ENCODE results near the gene CYBC1.

Gene CYBC1

DNA sequence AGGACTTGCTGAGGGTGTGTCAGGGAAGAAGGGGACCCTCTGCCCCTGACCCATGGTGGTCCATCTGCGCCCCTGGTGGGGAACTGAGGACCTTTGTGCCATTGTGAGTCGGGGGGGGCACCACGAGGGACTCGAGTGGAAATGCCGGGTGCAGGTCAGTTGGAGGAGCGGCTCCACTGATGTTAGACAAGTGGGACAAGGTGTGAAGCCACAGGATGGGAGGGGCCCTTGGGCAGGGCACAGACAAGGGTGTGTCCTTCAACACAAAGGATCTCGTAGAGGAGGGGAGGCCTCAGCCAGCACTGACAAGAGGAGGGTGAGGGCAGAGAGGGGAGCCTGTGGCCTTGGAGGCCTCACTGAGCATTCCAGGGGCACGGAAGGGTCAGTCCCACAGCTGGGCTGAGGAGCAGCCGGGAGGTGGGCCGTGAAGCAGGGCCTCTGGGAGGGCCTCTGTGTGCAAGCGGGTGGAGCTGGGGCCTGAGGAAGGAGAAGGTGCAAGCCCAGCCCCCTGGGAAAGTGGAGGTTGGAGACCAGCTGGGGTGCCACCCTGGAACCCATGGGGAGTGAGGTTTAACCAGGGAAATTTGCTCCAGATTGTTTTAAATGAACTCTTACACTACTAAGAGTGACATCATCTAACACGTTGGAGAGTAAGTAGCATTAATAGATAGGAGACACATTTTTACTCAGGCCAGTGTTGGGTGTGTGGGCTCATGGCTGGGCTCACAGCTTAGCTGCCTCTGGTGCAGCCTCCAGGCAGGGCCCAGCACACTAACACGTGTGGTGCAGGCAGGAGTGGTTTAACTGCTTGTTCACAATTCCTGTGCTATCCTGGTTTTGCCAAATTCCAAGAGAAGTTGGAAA lies 35.9 kb upstream of the CYBC1 start:
- ATAC-seq (peak; percentile 31), DNase-seq (no peak)
- no peak overlapping the region for H3K4me3 Mint-ChIP-seq
- no peaks in the 10 kb centered on the region for H3K4me1 Mint-ChIP-seq
- no peaks in the 10 kb centered on the region for H3K27me3 Mint-ChIP-seq
- no peaks in the 10 kb centered on the region for H3K9me3 Mint-ChIP-seq
- peak overlapping the region in 1 of 2 donors; percentile 78 for H3K27ac Mint-ChIP-seq

DNA sequence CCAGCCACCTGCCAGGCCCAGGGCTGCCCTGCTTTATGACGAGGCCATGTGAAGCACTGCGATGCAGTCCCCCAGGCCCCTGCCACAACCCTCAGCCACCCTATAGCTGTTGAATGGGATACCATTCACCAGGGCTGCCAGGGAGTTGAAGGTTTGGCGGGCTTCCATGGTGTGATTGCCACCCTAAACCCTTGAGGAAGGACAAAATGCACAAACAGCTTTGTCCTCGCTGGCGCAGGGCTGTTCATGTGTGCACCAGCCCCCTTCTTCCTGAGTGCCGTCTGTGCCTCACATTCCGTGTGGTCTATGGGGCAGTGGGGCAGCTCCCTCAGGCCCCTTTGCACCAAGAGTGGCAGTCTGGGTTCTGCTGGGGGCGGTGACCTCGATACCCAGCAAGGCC lies 33.3 kb upstream of the CYBC1 start:
- Mint-ChIP-seq H3K9me3 (no peaks in the 10 kb centered on the region), H3K27me3 (no peaks in the 10 kb centered on the region), H3K27ac (no peak overlapping the region), H3K4me3 (no peak overlapping the region), H3K4me1 (peaks cover 8% of the 10 kb centered on the region)
- no peak for DNase-seq
- ATAC-seq, result no peak

DNA sequence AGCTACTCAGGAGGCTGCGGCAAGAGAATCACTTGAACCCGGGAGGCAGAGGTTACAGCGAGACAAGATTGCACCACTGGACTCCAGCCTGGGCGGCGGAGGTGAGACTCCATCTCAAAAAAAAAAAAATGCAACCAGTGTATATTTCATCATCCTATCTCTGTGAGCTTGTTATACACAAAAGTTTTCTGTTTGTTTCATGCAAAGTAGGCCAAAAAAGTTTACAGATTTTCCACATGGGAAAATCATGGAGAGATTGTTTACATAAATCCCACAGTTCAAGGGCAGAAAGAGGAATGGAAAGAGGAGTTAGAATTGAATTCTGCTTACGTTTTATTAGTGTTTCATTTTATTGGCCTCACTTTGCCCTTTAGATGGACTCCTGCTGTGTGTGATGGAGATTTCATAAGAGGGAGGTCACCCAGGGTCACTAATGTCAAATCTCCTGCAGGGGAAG lies 32.7 kb upstream of the CYBC1 start:
- DNase-seq (no peak), ATAC-seq (no peak)
- H3K4me3 Mint-ChIP-seq, result no peak overlapping the region
- no peaks in the 10 kb centered on the region for H3K9me3 Mint-ChIP-seq
- peaks cover 14% of the 10 kb centered on the region for H3K4me1 Mint-ChIP-seq
- no peaks in the 10 kb centered on the region for H3K27me3 Mint-ChIP-seq
- H3K27ac Mint-ChIP-seq, result no peak overlapping the region

DNA sequence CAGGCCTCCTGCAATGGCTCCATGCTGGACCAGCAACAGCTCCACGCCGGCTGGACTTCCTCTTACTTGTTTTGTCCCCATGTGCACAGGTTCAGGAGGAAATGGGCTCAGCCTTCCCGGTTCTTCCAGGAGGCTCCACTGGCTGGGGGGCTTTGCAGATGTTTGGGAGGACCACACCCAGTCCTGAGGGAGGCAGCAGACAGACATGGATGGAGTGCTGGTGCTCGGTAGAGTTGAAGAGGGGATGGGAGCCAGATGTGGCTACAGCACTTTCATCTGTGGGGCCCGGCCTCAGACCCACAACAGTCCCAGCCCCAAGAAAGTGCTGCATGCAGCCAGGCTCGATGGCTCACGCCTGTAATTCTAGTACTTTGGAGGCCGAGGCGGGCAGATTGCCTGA lies 29.8 kb upstream of the CYBC1 start:
- ATAC-seq (no peak), DNase-seq (no peak)
- Mint-ChIP-seq H3K9me3 (no peaks in the 10 kb centered on the region), H3K4me1 (peaks cover 21% of the 10 kb centered on the region), H3K4me3 (no peak overlapping the region), H3K27me3 (no peaks in the 10 kb centered on the region), H3K27ac (no peak overlapping the region)

DNA sequence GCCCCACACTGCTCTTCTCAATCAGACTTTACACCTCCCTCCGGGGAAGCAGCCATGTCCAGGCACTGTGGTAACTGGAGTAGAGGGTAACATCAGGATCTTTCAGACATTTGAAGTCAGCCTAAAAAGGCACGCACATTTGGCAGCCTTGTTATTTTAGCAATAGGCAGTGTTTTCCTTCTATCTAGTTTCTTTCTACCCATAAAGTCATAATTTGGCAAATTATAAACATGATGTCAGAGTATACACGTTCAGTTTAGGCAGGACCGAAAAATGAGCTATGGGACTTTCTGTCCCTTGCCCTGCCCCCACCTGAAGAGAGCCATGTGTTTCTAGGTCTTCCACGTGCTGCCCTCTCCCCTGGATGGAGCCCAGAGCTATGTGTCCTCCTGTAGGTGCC lies 29.1 kb upstream of the CYBC1 start:
- Mint-ChIP-seq H3K4me3 (no peak overlapping the region), H3K9me3 (no peaks in the 10 kb centered on the region), H3K4me1 (peaks cover 21% of the 10 kb centered on the region), H3K27ac (peak overlapping the region in 1 of 2 donors; percentile 63), H3K27me3 (no peaks in the 10 kb centered on the region)
- ATAC-seq, result no peak
- no peak for DNase-seq

DNA sequence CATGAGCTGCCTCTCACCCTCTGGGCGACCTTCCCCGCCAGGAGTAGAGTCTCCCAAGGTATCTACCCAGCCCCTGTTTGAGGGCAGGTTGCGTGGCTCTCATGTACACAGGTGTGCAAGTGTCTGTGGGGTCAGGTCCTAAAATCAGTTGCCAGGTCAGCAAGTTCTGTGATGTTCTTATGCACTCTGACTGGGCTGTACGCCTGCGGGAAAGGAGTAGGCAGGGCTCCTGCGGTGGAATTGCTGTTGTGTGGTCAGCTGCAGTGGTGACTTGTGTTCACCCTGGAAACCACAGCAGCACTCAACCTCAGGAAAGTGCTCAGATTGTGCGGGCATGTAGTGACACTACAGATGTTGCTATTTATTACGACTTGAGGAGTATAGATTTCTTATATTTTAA lies 27.4 kb upstream of the CYBC1 start:
- Mint-ChIP-seq H3K9me3 (no peaks in the 10 kb centered on the region), H3K4me1 (peaks cover 21% of the 10 kb centered on the region), H3K4me3 (no peak overlapping the region), H3K27me3 (no peaks in the 10 kb centered on the region), H3K27ac (peak overlapping the region in 1 of 2 donors; percentile 61)
- no peak for DNase-seq
- ATAC-seq, result no peak

DNA sequence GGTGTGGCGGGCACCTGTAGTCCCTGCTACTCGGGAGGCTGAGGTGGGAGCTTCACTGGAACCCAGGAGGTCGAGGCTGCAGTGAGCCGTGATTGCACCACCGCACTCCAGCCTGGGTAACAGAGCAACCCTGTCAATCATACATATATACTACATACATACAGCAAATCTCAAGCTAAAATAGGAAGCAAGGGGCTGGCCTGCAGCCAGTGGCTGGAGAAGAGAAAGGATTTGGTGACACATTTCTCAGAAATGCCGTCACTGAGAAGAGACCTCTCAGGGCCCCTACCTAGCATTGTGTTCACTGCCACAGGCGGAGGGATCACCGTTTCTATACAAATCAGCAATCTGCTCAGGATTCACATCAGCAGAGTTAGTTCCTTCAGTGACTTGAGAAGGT lies 24.9 kb upstream of the CYBC1 start:
- ATAC-seq (no peak), DNase-seq (no peak)
- no peak overlapping the region for H3K4me3 Mint-ChIP-seq
- peaks cover 21% of the 10 kb centered on the region for H3K4me1 Mint-ChIP-seq
- H3K27ac Mint-ChIP-seq, result peak overlapping the region in 1 of 2 donors; percentile 61
- H3K27me3 Mint-ChIP-seq, result no peaks in the 10 kb centered on the region
- no peaks in the 10 kb centered on the region for H3K9me3 Mint-ChIP-seq

DNA sequence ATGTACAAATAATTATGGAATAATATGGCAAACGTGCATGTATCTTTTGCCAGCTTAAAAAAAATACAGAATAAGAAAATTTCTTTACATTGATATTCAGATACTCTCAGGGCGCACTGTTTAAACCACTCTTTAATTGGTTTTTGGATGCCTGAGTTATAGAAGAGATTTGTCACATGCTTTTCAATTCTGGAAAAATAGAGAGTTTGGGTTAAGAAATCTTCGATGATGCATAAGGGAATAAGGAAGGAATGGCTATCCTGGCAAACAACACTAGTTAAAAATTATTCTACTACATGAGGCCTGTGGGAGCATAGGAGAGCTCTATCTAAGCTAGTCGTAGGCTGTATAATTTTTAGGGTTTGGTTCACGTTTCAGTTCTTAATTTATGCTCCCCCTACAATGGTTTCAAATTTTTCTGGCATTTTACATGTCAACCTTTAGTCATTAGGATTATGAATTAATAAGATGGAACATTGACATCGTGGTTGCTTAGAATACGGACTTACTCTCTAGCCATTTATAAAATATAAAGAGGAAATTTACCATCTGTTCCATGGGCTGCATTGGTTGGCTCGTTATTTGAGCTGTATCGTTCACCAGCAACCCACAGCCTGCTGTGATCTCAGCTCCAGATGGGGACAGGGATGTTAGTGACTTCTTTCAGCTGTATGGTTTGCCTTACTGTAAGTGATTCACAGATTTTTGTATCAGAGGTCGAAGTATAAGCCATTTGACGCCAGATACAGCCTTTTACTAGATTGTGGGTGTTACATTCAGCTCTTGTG lies 23.9 kb upstream of the CYBC1 start:
- no peak overlapping the region for H3K27ac Mint-ChIP-seq

DNA sequence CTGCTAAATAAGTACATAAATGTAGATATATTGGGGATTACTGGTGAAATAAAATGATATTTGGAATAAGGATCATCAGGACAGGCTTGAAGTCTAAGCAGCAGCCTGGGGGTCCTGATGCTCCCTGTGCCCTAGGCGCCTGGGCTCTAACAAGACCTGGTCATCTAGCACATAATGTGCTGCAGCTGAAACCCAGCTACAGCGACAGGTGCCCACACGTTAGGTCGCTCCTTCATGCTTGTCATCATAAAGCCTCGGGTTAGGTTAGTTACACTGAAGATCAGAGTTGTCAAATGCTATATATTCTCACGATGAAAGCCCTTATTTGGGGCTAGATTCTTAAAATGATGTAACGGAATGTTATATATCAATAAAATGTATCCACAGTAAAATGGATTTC lies 19.5 kb upstream of the CYBC1 start:
- H3K4me3 Mint-ChIP-seq, result no peak overlapping the region
- no peak overlapping the region for H3K27ac Mint-ChIP-seq
- H3K9me3 Mint-ChIP-seq, result no peaks in the 10 kb centered on the region
- ATAC-seq, result no peak
- H3K27me3 Mint-ChIP-seq, result no peaks in the 10 kb centered on the region
- peaks cover 9% of the 10 kb centered on the region for H3K4me1 Mint-ChIP-seq
- no peak for DNase-seq

More for the DNA sequence above, 23.9 kb upstream of the CYBC1 start:
- ATAC-seq, result no peak
- peaks cover 19% of the 10 kb centered on the region for H3K4me1 Mint-ChIP-seq
- H3K27me3 Mint-ChIP-seq, result no peaks in the 10 kb centered on the region
- no peaks in the 10 kb centered on the region for H3K9me3 Mint-ChIP-seq
- no peak overlapping the region for H3K4me3 Mint-ChIP-seq
- no peak for DNase-seq

DNA sequence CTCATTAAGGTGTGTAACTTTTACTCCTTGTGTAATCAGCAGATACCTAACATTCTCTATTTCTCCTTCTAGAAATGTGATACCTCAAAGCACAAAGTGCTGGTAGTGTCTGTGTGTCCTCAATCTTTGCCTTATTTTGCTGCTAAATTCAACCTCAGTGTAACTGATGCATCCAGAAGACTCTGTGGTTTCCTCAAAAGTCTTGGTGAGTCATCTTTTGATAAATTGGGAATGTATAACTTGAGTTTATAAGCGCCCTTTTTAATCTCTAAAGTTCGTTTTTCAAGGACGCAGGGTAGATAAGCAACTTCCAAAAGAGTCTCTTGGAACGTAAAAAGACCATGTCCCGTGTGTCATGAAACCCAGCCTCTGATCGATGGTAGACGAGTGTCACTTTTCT lies 18.1 kb upstream of the CYBC1 start:
- DNase-seq (no peak), ATAC-seq (no peak)
- H3K27ac Mint-ChIP-seq, result no peak overlapping the region
- H3K4me1 Mint-ChIP-seq, result peaks cover 22% of the 10 kb centered on the region
- no peak overlapping the region for H3K4me3 Mint-ChIP-seq
- H3K27me3 Mint-ChIP-seq, result no peaks in the 10 kb centered on the region
- no peaks in the 10 kb centered on the region for H3K9me3 Mint-ChIP-seq

DNA sequence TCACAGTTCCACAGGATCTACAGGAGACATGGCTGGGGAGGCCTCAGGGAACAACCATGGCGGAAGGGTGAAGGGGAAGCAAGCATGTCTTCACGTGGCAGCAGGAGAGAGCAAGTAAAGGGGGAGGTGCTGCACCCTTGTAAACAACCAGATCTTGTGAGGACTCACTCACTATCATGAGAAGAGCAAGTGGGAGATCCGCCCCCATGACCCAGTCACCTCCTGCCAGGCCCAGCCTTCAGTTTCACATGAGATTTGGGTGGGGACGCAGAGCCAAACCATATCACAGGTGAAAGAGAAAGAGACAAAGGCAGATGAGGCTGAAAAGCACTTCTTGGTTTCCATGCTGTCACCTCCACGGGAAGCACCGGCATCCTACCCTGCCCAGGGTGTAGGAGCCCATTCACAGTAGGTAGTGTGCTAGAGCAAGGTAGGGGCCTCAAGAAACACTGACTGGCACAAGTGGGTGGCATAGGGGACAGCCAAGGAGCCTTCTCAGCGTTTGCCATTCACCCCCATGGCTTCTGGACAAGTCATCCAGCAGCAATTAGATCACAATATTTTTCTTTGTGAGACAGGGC lies 14.6 kb upstream of the CYBC1 start:
- Mint-ChIP-seq H3K4me1 (peaks cover 42% of the 10 kb centered on the region), H3K27ac (no peak overlapping the region), H3K9me3 (no peaks in the 10 kb centered on the region), H3K27me3 (no peaks in the 10 kb centered on the region), H3K4me3 (no peak overlapping the region)
- ATAC-seq, result peak; percentile 31
- DNase-seq, result no peak

DNA sequence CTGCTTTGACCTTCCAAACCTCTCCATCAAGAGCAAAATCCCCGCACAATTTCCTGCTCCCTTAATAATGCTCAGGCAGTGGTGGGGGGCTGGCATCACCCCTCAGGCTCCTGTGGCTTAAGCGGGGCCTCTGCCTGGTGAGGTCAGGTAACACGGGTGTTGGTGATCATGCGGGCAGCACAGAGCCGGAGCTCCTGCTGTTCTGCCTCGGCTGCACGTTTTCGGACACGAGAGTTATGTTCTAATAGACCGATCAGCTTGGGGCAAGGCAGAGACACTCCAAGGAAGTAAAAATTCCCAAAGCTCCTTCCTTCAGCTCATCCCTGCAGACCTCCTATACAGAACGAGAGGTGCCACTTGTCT lies 14.0 kb upstream of the CYBC1 start:
- ATAC-seq (no peak), DNase-seq (no peak)
- Mint-ChIP-seq H3K9me3 (no peaks in the 10 kb centered on the region), H3K4me1 (peaks cover 45% of the 10 kb centered on the region), H3K27ac (no peak overlapping the region), H3K4me3 (no peak overlapping the region), H3K27me3 (no peaks in the 10 kb centered on the region)

DNA sequence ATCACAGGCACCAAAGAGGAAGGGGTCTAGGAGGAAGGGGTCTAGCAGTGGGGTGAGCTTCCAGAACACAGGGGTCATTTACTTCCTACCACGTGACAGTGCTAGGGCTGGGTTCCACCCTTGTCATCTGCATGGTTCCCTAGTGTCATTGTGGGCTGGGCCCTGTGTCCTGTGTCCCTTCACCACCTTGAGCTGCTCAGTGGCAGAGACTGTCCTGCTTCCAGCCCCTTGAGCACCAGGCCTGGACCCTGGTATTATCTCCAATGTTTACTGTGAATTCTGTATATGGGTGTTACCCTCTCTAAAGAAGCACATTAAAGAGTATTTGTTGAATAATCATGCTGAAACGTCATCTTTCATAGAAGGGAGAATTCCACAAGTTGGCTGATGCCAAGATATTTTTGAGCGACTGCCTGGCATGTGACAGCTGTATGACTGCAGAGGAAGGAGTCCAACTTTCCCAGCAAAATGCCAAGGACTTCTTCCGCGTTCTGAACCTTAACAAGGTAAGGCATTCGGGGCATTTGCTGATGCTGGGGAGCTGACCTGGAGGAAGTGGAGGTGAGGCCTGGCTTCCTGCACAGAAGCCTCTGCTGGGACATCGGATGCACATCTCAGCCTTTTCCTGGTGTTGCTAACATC lies 13.5 kb upstream of the CYBC1 start:
- H3K9me3 Mint-ChIP-seq, result no peaks in the 10 kb centered on the region
- no peak overlapping the region for H3K27ac Mint-ChIP-seq
- DNase-seq, result no peak

DNA sequence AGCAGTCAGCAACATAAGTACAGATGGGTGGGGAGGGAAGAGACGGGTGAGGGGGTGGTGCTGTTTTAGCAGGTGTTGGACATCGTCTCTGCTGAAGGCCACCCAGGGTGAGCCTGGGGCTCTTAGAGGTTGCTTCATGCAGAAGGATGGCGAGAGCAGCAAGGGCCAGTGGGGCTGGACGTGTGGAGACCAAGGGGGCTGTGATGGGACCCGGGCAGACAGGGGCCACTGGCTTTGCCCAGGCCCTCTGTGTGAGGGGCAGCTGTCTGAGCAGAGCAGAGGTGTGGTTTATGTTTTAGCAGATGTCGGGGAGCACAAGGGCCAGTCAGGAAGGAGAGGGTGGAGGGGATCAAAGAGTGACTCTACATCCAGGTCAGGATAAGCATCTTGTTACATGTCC lies 12.8 kb upstream of the CYBC1 start:
- ATAC-seq (no peak), DNase-seq (no peak)
- H3K9me3 Mint-ChIP-seq, result no peaks in the 10 kb centered on the region
- no peak overlapping the region for H3K27ac Mint-ChIP-seq
- H3K4me3 Mint-ChIP-seq, result no peak overlapping the region
- no peaks in the 10 kb centered on the region for H3K27me3 Mint-ChIP-seq
- peaks cover 48% of the 10 kb centered on the region for H3K4me1 Mint-ChIP-seq

More for the DNA sequence above, 13.5 kb upstream of the CYBC1 start:
- Mint-ChIP-seq H3K4me3 (no peak overlapping the region), H3K27me3 (no peaks in the 10 kb centered on the region), H3K4me1 (peaks cover 50% of the 10 kb centered on the region)
- ATAC-seq, result no peak

DNA sequence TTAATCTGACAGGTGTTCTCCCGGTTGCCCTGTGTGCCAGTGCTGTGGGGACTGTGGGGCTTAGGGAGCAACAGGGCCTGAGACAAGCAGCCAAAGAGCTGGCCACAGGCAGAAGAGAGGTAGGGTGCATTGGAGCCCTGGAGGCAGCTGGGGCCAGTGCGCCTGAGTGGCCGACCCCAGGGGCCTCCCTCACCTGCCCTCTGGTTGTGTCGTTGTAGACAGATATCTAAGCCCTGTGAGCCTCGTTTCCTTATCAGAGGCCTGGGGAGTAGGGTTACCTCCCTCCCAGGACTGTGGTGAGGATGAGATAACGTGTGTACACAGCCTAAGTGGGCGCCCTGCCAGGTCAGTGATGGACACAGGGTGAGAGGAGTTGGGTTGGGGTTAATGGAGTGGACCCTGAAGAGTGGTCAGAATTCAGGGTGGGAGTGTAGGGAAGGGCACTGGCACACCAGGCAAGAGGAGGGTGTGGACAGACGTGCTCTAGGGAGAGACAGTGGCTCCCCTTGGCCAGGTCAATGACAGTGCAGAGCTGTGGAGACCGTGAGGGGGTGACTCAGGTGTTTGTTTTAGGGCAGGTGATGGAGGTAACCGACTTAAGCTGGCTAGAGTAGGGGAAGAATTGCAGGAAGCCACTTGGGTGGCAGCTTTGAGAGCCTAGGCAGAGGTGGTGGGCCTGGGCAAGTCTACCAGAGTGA lies 11.4 kb upstream of the CYBC1 start:
- no peak overlapping the region for H3K4me3 Mint-ChIP-seq
- H3K9me3 Mint-ChIP-seq, result no peaks in the 10 kb centered on the region
- H3K27me3 Mint-ChIP-seq, result no peaks in the 10 kb centered on the region
- DNase-seq (no peak), ATAC-seq (no peak)
- peak overlapping the region; percentile 63 to 82 for H3K27ac Mint-ChIP-seq
- H3K4me1 Mint-ChIP-seq, result peaks cover 57% of the 10 kb centered on the region

Measured in stimulated activated naive CD8-positive, alpha-beta T cell treated with anti-CD3 and anti-CD28 coated beads, Interleukin-15, amount 100 ng/mL, for 72 hours (primary cell).